K562 (cell line): Measurements from ENCODE around the gene MAML3. TPM values are rescaled to one million over a fixed set of nuclear protein-coding genes. Genes with fewer than 3 reads are reported as not detected.

Source experiments
- ATAC-seq: fragments of 200-7000 bp; cut with Tn5 transposase; 3 replicates; pipeline ENCODE4 v1.9.1; 2020; ENCODE audit warnings: moderate library complexity
- BruUV-seq: library from RNA; stranded (reverse); fragments of 400-500 nt; replicated peaks from 2 replicates; lab custom pipeline; 2021; lab: Mats Ljungman, UMichigan
- CTCF ChIA-PET: fragments of 300-600 bp; formaldehyde crosslinking; extraction: SDS; loops from one replicate; lab custom pipeline; 2021; ENCODE audit warnings: low intra/inter-chr PET ratio; lab: Yijun Ruan, JAX
- POLR2A ChIA-PET: fragments of 300-600, 350-650 bp; sonication (Branson Sonifier 250); formaldehyde crosslinking; extraction: SDS; loops from one replicate; lab custom pipeline; 2021; ENCODE audit warnings: antibody characterized with exemption, inconsistent platforms; lab: Yijun Ruan, JAX
- DNase-seq, 4 experiments: peaks; one replicate each; pipeline versions ENCODE4 v3.0.0 to v3.0.0-alpha.2; 2011 to 2018; ENCODE audit warnings: low spot score in 3 of 4, mixed read lengths in 3 of 4; ENCODE audit errors: extremely low read depth in 1 of 4
- FAIRE-seq: peaks from 2 replicates; lab custom pipeline; 2011; peaks lifted over from hg19 to GRCh38; lab: Jason Lieb, UNC
- H2AFZ ChIP-seq: 2 replicates; pipeline ENCODE4 v1.6.0; 2011; ENCODE audit warnings: low read depth, low read length, control low read depth, inconsistent platforms
- H3K27ac ChIP-seq: fragments of 200-600 bp; 3 replicates; pipeline ENCODE4 v1.8.0; 2011; ENCODE audit warnings: low read depth, mild to moderate bottlenecking, control low read depth, inconsistent platforms, low read length, moderate library complexity, mixed read lengths; ENCODE audit errors: extremely low read depth
- H3K27me3 ChIP-seq, 2 experiments: fragments of 300-600 bp in 1 of 2; 2 replicates in 1 of 2; 3 replicates in 1 of 2; pipeline versions ENCODE4 v1.6.0 to v1.8.0; 2011; ENCODE audit warnings: inconsistent platforms in 2 of 2, low read length in 2 of 2, mild to moderate bottlenecking in 1 of 2, mixed read lengths in 1 of 2, moderate library complexity in 1 of 2; ENCODE audit not compliant: control insufficient read depth in 2 of 2, insufficient read depth in 2 of 2
- H3K36me3 ChIP-seq: fragments of 300-600 bp; 3 replicates; pipeline ENCODE4 v1.8.0; 2011; ENCODE audit warnings: mild to moderate bottlenecking, low read length, inconsistent platforms; ENCODE audit not compliant: control insufficient read depth, insufficient read depth
- H3K4me1 ChIP-seq, 2 experiments: fragments of 200-600 bp in 1 of 2; replicated peaks in 1 of 2; 2 replicates in 1 of 2; 3 replicates in 1 of 2; pipeline versions ENCODE4 v1.5.1 to v1.8.0; 2011; ENCODE audit warnings: inconsistent platforms in 2 of 2, low read length in 2 of 2, mild to moderate bottlenecking in 1 of 2, mixed read lengths in 1 of 2, moderate library complexity in 1 of 2; ENCODE audit not compliant: control insufficient read depth in 2 of 2, insufficient read depth in 2 of 2
- H3K4me2 ChIP-seq: 2 replicates; pipeline ENCODE4 v1.6.1; 2011; ENCODE audit warnings: low read length, control low read depth, inconsistent platforms, mixed read lengths; ENCODE audit not compliant: insufficient read depth
- H3K4me3 ChIP-seq: fragments of 200-600 bp; sonication (generic), shearing (Covaris generic); 2 replicates; pipeline ENCODE4 v1.5.1; 2016; ENCODE audit warnings: control low read depth, inconsistent platforms
- H3K79me2 ChIP-seq: fragments of 200-600 bp; 3 replicates; pipeline ENCODE4 v1.8.0; 2011; ENCODE audit warnings: low read length, inconsistent platforms; ENCODE audit not compliant: control insufficient read depth, insufficient read depth
- H3K9ac ChIP-seq, 2 experiments: 2 replicates each; pipeline versions ENCODE4 v1.6.0 to v1.6.1; 2011; ENCODE audit warnings: low read depth in 2 of 2, low read length in 2 of 2, control low read depth in 1 of 2, inconsistent platforms in 1 of 2, mild to moderate bottlenecking in 1 of 2, mixed read lengths in 1 of 2; ENCODE audit not compliant: insufficient read depth in 1 of 2
- H3K9me1 ChIP-seq: one replicate; pipeline ENCODE4 v1.6.0; 2011; ENCODE audit warnings: inconsistent platforms, mild to moderate bottlenecking, low read length, moderate library complexity; ENCODE audit not compliant: control insufficient read depth, insufficient read depth
- H3K9me3 ChIP-seq: replicated peaks from 2 replicates; pipeline ENCODE4 v1.5.1; 2011; ENCODE audit warnings: low read depth, low read length, inconsistent platforms; ENCODE audit not compliant: control insufficient read depth, insufficient read depth
- H4K20me1 ChIP-seq: replicated peaks from 2 replicates; pipeline ENCODE4 v1.6.1; 2011; ENCODE audit warnings: low read length, inconsistent platforms, mixed read lengths; ENCODE audit not compliant: control insufficient read depth, insufficient read depth
- BRCA1 ChIP-seq, 2 experiments: fragments of 450-650 bp in 1 of 2; sonication (generic) in 1 of 2; formaldehyde crosslinking in 1 of 2; IDR thresholded peaks; 2 replicates each; pipeline versions ENCODE4 v1.5.0 to v1.6.1; 2017 to 2020; ENCODE audit warnings: mild to moderate bottlenecking in 1 of 2, missing genetic modification reagents in 1 of 2
- CREB3 ChIP-seq: fragments of 450-650 bp; conservative IDR thresholded peaks from 2 replicates; pipeline ENCODE4 v1.6.1; 2016; ENCODE audit warnings: missing genetic modification characterization, low read depth, mild to moderate bottlenecking, missing compliant biosample characterization, moderate library complexity
- GTF3C2 ChIP-seq: IDR thresholded peaks from 3 replicates; pipeline ENCODE4 v1.6.1; 2011; ENCODE audit warnings: borderline replicate concordance, mild to moderate bottlenecking, moderate library complexity; ENCODE audit not compliant: insufficient read length; ENCODE audit errors: extremely low read depth
- HNRNPLL ChIP-seq: fragments of 200-400 bp; formaldehyde crosslinking; IDR thresholded peaks from 2 replicates; pipeline ENCODE4 v1.6.1; 2017; ENCODE audit warnings: low read length, low read depth, mild to moderate bottlenecking; ENCODE audit not compliant: poor library complexity, severe bottlenecking
- KDM4B ChIP-seq, 2 experiments: fragments of 450-650 bp in 1 of 2; sonication (generic) in 1 of 2; IDR thresholded peaks; 2 replicates each; pipeline ENCODE4 v1.6.1; 2016 to 2017; ENCODE audit warnings: borderline replicate concordance in 2 of 2, antibody characterized with exemption in 1 of 2, low read depth in 1 of 2, mild to moderate bottlenecking in 1 of 2
- RFX5 ChIP-seq: IDR thresholded peaks from 2 replicates; pipeline ENCODE4 v1.6.1; 2011; ENCODE audit warnings: low read depth, mild to moderate bottlenecking, improper control_type of control experiment, low read length
- ZNF143 ChIP-seq: sonication (generic); formaldehyde crosslinking; IDR thresholded peaks from 2 replicates; pipeline ENCODE4 v1.9.0; 2022; ENCODE audit warnings: mild to moderate bottlenecking, missing genetic modification reagents
- ZNF778 ChIP-seq: fragments of 450-650 bp; formaldehyde crosslinking; IDR thresholded peaks from 2 replicates; pipeline ENCODE4 v1.4.0; 2020; ENCODE audit warnings: mild to moderate bottlenecking, moderate library complexity
- WGBS: fragments of 100-300 bp; shearing (Covaris generic); methylation state at CpG from one replicate; pipeline ENCODE4 v1.1.6; 2016; ENCODE audit warnings: low coverage, mixed read lengths; ENCODE audit not compliant: insufficient coverage; ENCODE audit errors: missing lambda C conversion rate; 5-methylcytosine and 5-hydroxymethylcytosine counted together
- in situ Hi-C: fragments of 300-500 bp; cut with MboI; formaldehyde crosslinking; loops from 4 replicates; pipeline ENCODE4 v1.15.0; 2018; ENCODE audit warnings: inconsistent platforms, mixed read lengths
- intact Hi-C: fragments of 100-400 bp; cut with micrococcal nuclease; formaldehyde crosslinking; loops from 2 replicates; pipeline ENCODE4 v1.14.2; 2022
- polyA plus RNA-seq, 8 experiments: library from polyadenylated mRNA; depleted of rRNA in 4 of 8; stranded (reverse) in 5 of 8; unstranded in 3 of 8; fragments of >200 nt; fragmentation: Nextera tagmentation in 2 of 8; fragmentation: Illumina TruSeq in 1 of 8; extraction: Ambion mirVana in 2 of 8; extraction: Trizol in 1 of 8; gene quantifications; 2 replicates each; pipeline versions ENCODE4 v1.2.1 to v1.2.3, GENCODE V29; 2011 to 2014; ENCODE audit warnings: inconsistent platforms in 1 of 8, missing spikeins in 1 of 8
- total RNA-seq, 7 experiments: library from RNA; depleted of rRNA in 6 of 7; stranded (reverse); fragments of >200 nt in 6 of 7; fragmentation: Illumina TruSeq in 2 of 7; extraction: Trizol in 2 of 7; gene quantifications; 2 replicates each; pipeline versions ENCODE4 v1.2.1 to v1.2.3, GENCODE V29; 2011 to 2021; ENCODE audit warnings: low replicate concordance in 1 of 7

MAML3 gene
- total and polyA plus RNA-seq, 9 of the 15 experiments (the other 6 are each of a cell fraction or from before 2014, with no cell fraction given), result 0.01 to 0.55 (median 0.25) TPM

GRCh38 chr4:139824882-139825522 lies 329.0 kb downstream of the MAML3 start:
- FAIRE-seq (no peak), ATAC-seq (no peak), DNase-seq (no peak)
- CTCF ChIA-PET, result no interaction called here
- H3K9ac ChIP-seq, result no peak overlapping the region
- no peak overlapping the region for H3K4me2 ChIP-seq
- H3K27ac ChIP-seq, result no peak overlapping the region
- in situ Hi-C loops (no loop called here), intact Hi-C loops (no loop called here)
- no TSS peak for BruUV-seq
- no peaks in the 10 kb centered on the region for H3K9me3 ChIP-seq
- H3K79me2 ChIP-seq, result no peaks in the 10 kb centered on the region
- 0% methylated on average over 9 of the region's 9 CpGs for WGBS
- POLR2A ChIA-PET, result no interaction called here
- H3K27me3 ChIP-seq, result peaks cover 18 to 29% of the 10 kb centered on the region in 2 experiments; a peak in 4 of 5 replicates
- no peak overlapping the region for H3K4me3 ChIP-seq
- no peaks in the 10 kb centered on the region for H3K4me1 ChIP-seq
- no peaks in the 10 kb centered on the region for H3K9me1 ChIP-seq
- no peak for TF ChIP-seq RFX5
- TF ChIP-seq ZNF143, result no peak
- no peak for TF ChIP-seq BRCA1 (IDR thresholded peaks at IDR 0.05)
- no peak for TF ChIP-seq BRCA1 (CRISPR knock-in tag; IDR thresholded peaks at IDR 0.05)
- no peak for TF ChIP-seq HNRNPLL
- no peak for TF ChIP-seq GTF3C2
- TF ChIP-seq CREB3, result no peak
- TF ChIP-seq KDM4B (IDR thresholded peaks at IDR 0.05; ENCODE audit: borderline replicate concordance in 2 of 2, low read depth in 1 of 2), result no peak
- no peak for TF ChIP-seq ZNF778 (CRISPR knock-in tag)
- no peaks in the 10 kb centered on the region for H4K20me1 ChIP-seq
- no peaks in the 10 kb centered on the region for H3K36me3 ChIP-seq
- H2AFZ ChIP-seq, result no peak overlapping the region
